ENCODE data around the gene VARS1.

VARS1 gene

GRCh38 chr6:31771992-31772358, 23.6 kb downstream of the VARS1 start:
- no peak for DNase-seq (ENCODE audit: low read depth)

- DNase-seq (ENCODE audit: low read depth): no peak
Measured at GRCh38 chr6:31770860-31771259, 24.7 kb downstream of the VARS1 start.

GRCh38 chr6:31769684-31770371, 25.7 kb downstream of the VARS1 start:
- peak; percentile 59 for DNase-seq (ENCODE audit: low read depth)

GRCh38 chr6:31768363-31769257, 26.9 kb downstream of the VARS1 start:
- no peak for DNase-seq (ENCODE audit: low read depth)

- DNase-seq (ENCODE audit: low read depth): no peak
Measured at GRCh38 chr6:31767096-31767645, 28.4 kb downstream of the VARS1 start.

GRCh38 chr6:31765910-31766794, 29.4 kb downstream of the VARS1 start:
- DNase-seq (ENCODE audit: low read depth): no peak

- DNase-seq (ENCODE audit: low read depth): no peak
Measured at GRCh38 chr6:31765559-31765909, 30.0 kb downstream of the VARS1 start.

GRCh38 chr6:31764198-31764597, 31.4 kb downstream of the VARS1 start:
- DNase-seq (ENCODE audit: low read depth): no peak

- DNase-seq (ENCODE audit: low read depth): no peak
Measured at GRCh38 chr6:31763619-31763940, 32.0 kb downstream of the VARS1 start.

- DNase-seq (ENCODE audit: low read depth): no peak
Measured at GRCh38 chr6:31762878-31763618, 32.5 kb downstream of the VARS1 start.

GRCh38 chr6:31762356-31762755, 33.2 kb downstream of the VARS1 start, which contains the start of gene SAPCD1:
SAPCD1 (plus strand) TSS chr6:31762656; CDS start chr6:31763055, 399 bp downstream.
- no peak for DNase-seq (ENCODE audit: low read depth)

- DNase-seq (ENCODE audit: low read depth): no peak
Measured at GRCh38 chr6:31761343-31761742, 34.2 kb downstream of the VARS1 start.

GRCh38 chr6:31760790-31761189, 34.8 kb downstream of the VARS1 start:
- no peak for DNase-seq (ENCODE audit: low read depth)

- no peak for DNase-seq (ENCODE audit: low read depth)
Measured at GRCh38 chr6:31758281-31758680, 37.3 kb downstream of the VARS1 start.

- no peak for DNase-seq (ENCODE audit: low read depth)
Measured at GRCh38 chr6:31752739-31753319, 42.7 kb downstream of the VARS1 start.

- no peak for DNase-seq (ENCODE audit: low read depth)
Measured at GRCh38 chr6:31750411-31751022, 45.0 kb downstream of the VARS1 start.

- DNase-seq (ENCODE audit: low read depth): no peak
Measured at GRCh38 chr6:31749301-31750036, 46.1 kb downstream of the VARS1 start.

Data from stimulated activated CD8-positive, alpha-beta memory T cell treated with anti-CD3 and anti-CD28 coated beads, Interleukin-12 subunit alpha, Interleukin-12 subunit beta, amount 100 ng/mL, for 4 hours (primary cell).